Endothelial cell of umbilical vein (primary cell): ENCODE data around the gene SLC5A2. TPM values are rescaled to one million over a fixed set of nuclear protein-coding genes. Genes with fewer than 3 reads are reported as not detected.

Experiments
- BruUV-seq: library from RNA; stranded (reverse); fragments of 400-500 nt; replicated peaks from 2 replicates; lab custom pipeline; 2021; lab: Mats Ljungman, UMichigan
- CTCF ChIA-PET: fragments of 300-600, 350-600 bp; sonication (Branson Sonifier 250); formaldehyde crosslinking; loops from one replicate; lab custom pipeline; 2021; ENCODE audit warnings: antibody characterized with exemption, inconsistent platforms; lab: Charles Lee
- POLR2A ChIA-PET: fragments of 300-600, 350-600 bp; sonication (Branson Sonifier 250); formaldehyde crosslinking; loops from one replicate; lab custom pipeline; 2021; ENCODE audit warnings: antibody characterized with exemption, inconsistent platforms; lab: Charles Lee
- DNase-seq: peaks from one replicate; pipeline ENCODE4 v3.0.0-alpha.2; 2011; ENCODE audit warnings: low read depth, low spot score
- FAIRE-seq: peaks from 2 replicates; lab custom pipeline; 2011; peaks lifted over from hg19 to GRCh38; lab: Jason Lieb, UNC
- H2AFZ ChIP-seq: 2 replicates; pipeline ENCODE4 v1.6.0; 2012; ENCODE audit warnings: low read depth, low read length, control low read depth, inconsistent platforms
- H3K27ac ChIP-seq: 2 replicates; pipeline ENCODE4 v1.5.1; 2011; ENCODE audit warnings: low read depth, mild to moderate bottlenecking, control low read depth, low read length, moderate library complexity; ENCODE audit not compliant: insufficient read depth
- H3K27me3 ChIP-seq, 2 experiments: 2 replicates each; pipeline versions ENCODE4 v1.6.0 to v1.6.1; 2011; ENCODE audit warnings: low read length in 2 of 2, mixed read lengths in 1 of 2; ENCODE audit not compliant: control insufficient read depth in 2 of 2, insufficient read depth in 2 of 2
- H3K36me3 ChIP-seq, 2 experiments: 2 replicates in 1 of 2; 3 replicates in 1 of 2; pipeline ENCODE4 v1.5.1; 2011; ENCODE audit warnings: low read length in 2 of 2, mild to moderate bottlenecking in 1 of 2, moderate library complexity in 1 of 2; ENCODE audit not compliant: control insufficient read depth in 2 of 2, insufficient read depth in 2 of 2; ENCODE audit errors: extremely low read depth in 1 of 2
- H3K4me1 ChIP-seq: 3 replicates; pipeline ENCODE4 v1.5.1; 2011; ENCODE audit warnings: mild to moderate bottlenecking, low read length; ENCODE audit not compliant: control insufficient read depth, insufficient read depth; ENCODE audit errors: extremely low read depth
- H3K4me2 ChIP-seq: 2 replicates; pipeline ENCODE4 v1.6.1; 2011; ENCODE audit warnings: low read length, control low read depth, mixed read lengths; ENCODE audit not compliant: insufficient read depth
- H3K4me3 ChIP-seq, 3 experiments: fragments of 200-600 bp in 1 of 3; sonication (generic), shearing (Covaris generic) in 1 of 3; replicated peaks in 1 of 3; 2 replicates each; pipeline ENCODE4 v1.5.1; 2011 to 2016; ENCODE audit warnings: control low read depth in 3 of 3, low read length in 3 of 3, mild to moderate bottlenecking in 2 of 3, inconsistent platforms in 1 of 3, low read depth in 1 of 3, moderate library complexity in 1 of 3; ENCODE audit not compliant: insufficient read depth in 1 of 3
- H3K79me2 ChIP-seq: 2 replicates; pipeline ENCODE4 v1.6.0; 2012; ENCODE audit warnings: low read length, inconsistent platforms; ENCODE audit not compliant: control insufficient read depth, insufficient read depth
- H3K9ac ChIP-seq: replicated peaks from 2 replicates; pipeline ENCODE3; 2011; ENCODE audit warnings: low read length, control low read depth; ENCODE audit not compliant: insufficient read depth; ENCODE audit errors: extremely low read depth
- H3K9me1 ChIP-seq: replicated peaks from 3 replicates; pipeline ENCODE4 v1.6.0; 2011; ENCODE audit warnings: mild to moderate bottlenecking, low read length; ENCODE audit not compliant: control insufficient read depth, insufficient read depth; ENCODE audit errors: extremely low read depth
- H3K9me3 ChIP-seq: replicated peaks from 2 replicates; pipeline ENCODE4 v1.5.1; 2012; ENCODE audit warnings: low read length, inconsistent platforms; ENCODE audit not compliant: control insufficient read depth, insufficient read depth
- H4K20me1 ChIP-seq: replicated peaks from 2 replicates; pipeline ENCODE3; 2011; ENCODE audit warnings: mild to moderate bottlenecking, low read length; ENCODE audit not compliant: control insufficient read depth, insufficient read depth; ENCODE audit errors: extremely low read depth
- EZH2 ChIP-seq: IDR thresholded peaks from 2 replicates; pipeline ENCODE4 v1.6.1; 2012; ENCODE audit warnings: borderline replicate concordance, low read depth, mild to moderate bottlenecking, moderate library complexity, low read length, inconsistent platforms; ENCODE audit not compliant: severe bottlenecking
- FOS ChIP-seq: IDR thresholded peaks from 2 replicates; pipeline ENCODE4 v1.6.1; 2011; ENCODE audit warnings: mild to moderate bottlenecking, low read length, moderate library complexity, borderline replicate concordance; ENCODE audit not compliant: insufficient read depth
- GATA2 ChIP-seq: IDR thresholded peaks from 2 replicates; pipeline ENCODE4 v1.7.0; 2011; ENCODE audit warnings: low read depth, mild to moderate bottlenecking, moderate library complexity, mixed read lengths, low read length; ENCODE audit not compliant: insufficient read length, insufficient read depth
- JUN ChIP-seq: IDR thresholded peaks from 2 replicates; pipeline ENCODE4 v1.6.1; 2011; ENCODE audit warnings: borderline replicate concordance, low read depth; ENCODE audit not compliant: insufficient read length, insufficient read depth
- MYC ChIP-seq: IDR thresholded peaks from one replicate; pipeline ENCODE4 v1.6.1; 2011; ENCODE audit warnings: mild to moderate bottlenecking, low read depth, low read length
- POLR2A ChIP-seq: IDR thresholded peaks from 2 replicates; pipeline ENCODE4 v1.6.1; 2012; ENCODE audit warnings: low read depth, mild to moderate bottlenecking, control low read depth, low read length
- POLR2AphosphoS5 ChIP-seq: IDR thresholded peaks from 2 replicates; pipeline ENCODE4 v1.6.1; 2012; ENCODE audit warnings: low read depth, mild to moderate bottlenecking, control low read depth, low read length, moderate library complexity; ENCODE audit not compliant: insufficient read depth
- dilution Hi-C: fragments of 300-500 bp; cut with MboI; formaldehyde crosslinking; loops from one replicate; pipeline ENCODE4 v1.15.0; 2019; ENCODE audit warnings: low sequenced_read_pairs; ENCODE audit not compliant: extremely low pct_ligation_motif_present
- intact Hi-C: fragments of 100-400 bp; cut with micrococcal nuclease; formaldehyde crosslinking; loops from one replicate; pipeline ENCODE4 v1.10.0; 2022
- polyA plus RNA-seq, 4 experiments: library from polyadenylated mRNA; depleted of rRNA in 3 of 4; stranded (reverse) in 3 of 4; unstranded in 1 of 4; fragments of >200 nt; gene quantifications; 2 replicates each; pipeline versions ENCODE4 v1.2.1 to v1.2.3, GENCODE V29; 2011 to 2012; ENCODE audit warnings: missing spikeins in 1 of 4
- total RNA-seq: library from RNA; stranded (reverse); gene quantifications from 2 replicates; pipeline ENCODE4 v1.2.3, GENCODE V29; 2021
- TF ChIP-seq, protein P1 (sequence below), 2 donors: IDR thresholded peaks; 1 replicate in 1 of 2; 2 replicates in 1 of 2; pipeline ENCODE4 v1.5.1; 2011; ENCODE audit warnings: low read length in 2 of 2, mild to moderate bottlenecking in 2 of 2, moderate library complexity in 2 of 2, control low read depth in 1 of 2, inconsistent platforms in 1 of 2, low read depth in 1 of 2; ENCODE audit not compliant: insufficient read depth in 1 of 2; ENCODE audit errors: extremely low read depth in 1 of 2
- TF ChIP-seq, protein P2 (sequence below): IDR thresholded peaks from 2 replicates; pipeline ENCODE4 v1.6.1; 2011; ENCODE audit not compliant: insufficient read depth, insufficient read length

Gene SLC5A2
- total and polyA plus RNA-seq, 2 donors (not counting 3 experiments of a cell fraction or from before 2014, with no cell fraction given) = 0.03 TPM; not detected in 1

DNA sequence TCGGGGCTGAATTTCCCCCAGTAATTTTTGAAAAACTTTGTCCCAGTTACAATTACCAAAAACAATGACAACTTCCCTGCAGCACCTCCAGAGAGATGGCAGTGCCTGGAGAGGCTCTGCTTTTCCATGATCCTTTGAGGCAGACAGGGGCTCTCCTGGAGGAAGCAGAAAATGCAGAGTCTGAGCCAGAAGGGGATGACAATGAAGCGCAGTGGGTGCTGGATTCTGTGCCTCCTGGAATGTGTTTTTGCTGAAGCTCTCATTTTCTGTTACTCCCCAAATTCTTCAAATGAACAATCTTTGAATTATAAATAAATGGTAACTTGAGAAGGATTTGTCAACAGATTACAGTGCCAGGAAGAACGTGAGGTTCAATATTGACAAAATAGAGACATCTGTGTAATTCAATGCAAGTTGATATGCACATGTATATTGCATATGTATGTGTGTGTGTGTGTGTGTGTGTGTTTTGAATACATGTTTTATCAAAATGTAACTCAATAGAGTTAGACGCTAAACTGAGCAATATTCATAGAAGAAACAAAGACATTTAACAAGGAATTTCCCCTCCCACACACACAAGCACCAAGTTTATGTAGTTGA, 35.0 kb downstream of the SLC5A2 start:
- no TSS peak for BruUV-seq

More for the DNA sequence above, 35.0 kb downstream of the SLC5A2 start:
- intact Hi-C loops (no loop called here), dilution Hi-C loops (no loop called here)
- ChIA-PET CTCF (no interaction called here), POLR2A (no interaction called here)
- H3K9ac ChIP-seq = no peak overlapping the region
- H3K4me3 ChIP-seq = no peak overlapping the region
- no peak overlapping the region for H2AFZ ChIP-seq
- no peak for FAIRE-seq
- H4K20me1 ChIP-seq = no peaks in the 10 kb centered on the region
- no peak overlapping the region for H3K27ac ChIP-seq
- no peak overlapping the region for H3K4me2 ChIP-seq
- H3K36me3 ChIP-seq = no peaks in the 10 kb centered on the region
- H3K9me1 ChIP-seq = no peaks in the 10 kb centered on the region
- no peaks in the 10 kb centered on the region for H3K79me2 ChIP-seq
- H3K27me3 ChIP-seq = no peaks in the 10 kb centered on the region
- H3K9me3 ChIP-seq = no peaks in the 10 kb centered on the region
- no peak for DNase-seq
- no peaks in the 10 kb centered on the region for H3K4me1 ChIP-seq
- TF ChIP-seq POLR2A (no peak), POLR2AphosphoS5 (no peak), GATA2 (no peak), JUN (no peak), FOS (no peak), EZH2 (no peak), MYC (no peak)
- TF ChIP-seq, protein P1, sequence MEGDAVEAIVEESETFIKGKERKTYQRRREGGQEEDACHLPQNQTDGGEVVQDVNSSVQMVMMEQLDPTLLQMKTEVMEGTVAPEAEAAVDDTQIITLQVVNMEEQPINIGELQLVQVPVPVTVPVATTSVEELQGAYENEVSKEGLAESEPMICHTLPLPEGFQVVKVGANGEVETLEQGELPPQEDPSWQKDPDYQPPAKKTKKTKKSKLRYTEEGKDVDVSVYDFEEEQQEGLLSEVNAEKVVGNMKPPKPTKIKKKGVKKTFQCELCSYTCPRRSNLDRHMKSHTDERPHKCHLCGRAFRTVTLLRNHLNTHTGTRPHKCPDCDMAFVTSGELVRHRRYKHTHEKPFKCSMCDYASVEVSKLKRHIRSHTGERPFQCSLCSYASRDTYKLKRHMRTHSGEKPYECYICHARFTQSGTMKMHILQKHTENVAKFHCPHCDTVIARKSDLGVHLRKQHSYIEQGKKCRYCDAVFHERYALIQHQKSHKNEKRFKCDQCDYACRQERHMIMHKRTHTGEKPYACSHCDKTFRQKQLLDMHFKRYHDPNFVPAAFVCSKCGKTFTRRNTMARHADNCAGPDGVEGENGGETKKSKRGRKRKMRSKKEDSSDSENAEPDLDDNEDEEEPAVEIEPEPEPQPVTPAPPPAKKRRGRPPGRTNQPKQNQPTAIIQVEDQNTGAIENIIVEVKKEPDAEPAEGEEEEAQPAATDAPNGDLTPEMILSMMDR (IDR thresholded peaks at IDR 0.05; ENCODE audit: extremely low read depth in 1 of 2, insufficient read depth in 1 of 2, low read depth in 1 of 2, low read length in 2 of 2) = no peak
- TF ChIP-seq, protein P2, sequence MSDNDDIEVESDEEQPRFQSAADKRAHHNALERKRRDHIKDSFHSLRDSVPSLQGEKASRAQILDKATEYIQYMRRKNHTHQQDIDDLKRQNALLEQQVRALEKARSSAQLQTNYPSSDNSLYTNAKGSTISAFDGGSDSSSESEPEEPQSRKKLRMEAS = no peak
